Measurements from ENCODE around the gene MYLK. TPM values are rescaled to one million over a fixed set of nuclear protein-coding genes. Genes with fewer than 3 reads are reported as not detected.

Gene MYLK
- total and polyA plus RNA-seq, 4 donors: 17.1 to 158 (median 41.9) TPM

GRCh38 chr3:123682781-123683504, 201.2 kb downstream of the MYLK start:
- H3K9ac ChIP-seq (ENCODE audit: low read depth in 1 of 2, low read length in 2 of 2): no peak overlapping the region
- no peaks in the 10 kb centered on the region for H3K9me3 ChIP-seq (ENCODE audit: control insufficient read depth in 4 of 4, low read length in 3 of 4)
- no peak for DNase-seq (ENCODE audit: low spot score)
- H3K27me3 ChIP-seq (ENCODE audit: control insufficient read depth in 4 of 4, insufficient read depth in 4 of 4, low read length in 3 of 4): no peaks in the 10 kb centered on the region
- H3K36me3 ChIP-seq (ENCODE audit: control insufficient read depth in 4 of 4, insufficient read depth in 3 of 4, low read depth in 1 of 4, low read length in 3 of 4): peaks cover 0 to 57% (median 41%) of the 10 kb centered on the region in 4 donors
- no peaks in the 10 kb centered on the region for H3K4me1 ChIP-seq (ENCODE audit: control insufficient read depth in 4 of 4, insufficient read depth in 4 of 4, low read length in 3 of 4)
- H3K27ac ChIP-seq (ENCODE audit: low read depth in 1 of 2, low read length in 2 of 2): no peak overlapping the region
- no peak overlapping the region for H3K4me3 ChIP-seq (ENCODE audit: low read depth in 1 of 3, low read length in 3 of 3)
- TF ChIP-seq HNF4G (IDR thresholded peaks at IDR 0.05): no peak
- no peak for TF ChIP-seq ZBTB33 (IDR thresholded peaks at IDR 0.05)
- no peak for TF ChIP-seq TAF1 (conservative IDR thresholded peaks at IDR 0.05)
- no peak for TF ChIP-seq FOXA1 (IDR thresholded peaks at IDR 0.05)
- no peak for TF ChIP-seq CTCF (IDR thresholded peaks at IDR 0.05; ENCODE audit: low read depth, low read length, missing input control)
- no peak for TF ChIP-seq NR2F2 (IDR thresholded peaks at IDR 0.05)
- TF ChIP-seq FOXA2 (IDR thresholded peaks at IDR 0.05): no peak
- TF ChIP-seq YY1 (IDR thresholded peaks at IDR 0.05): no peak
- no peak for TF ChIP-seq ATF3 (IDR thresholded peaks at IDR 0.05)
- TF ChIP-seq JUND (IDR thresholded peaks at IDR 0.05): no peak
- TF ChIP-seq REST (IDR thresholded peaks at IDR 0.05): no peak
- 88% methylated on average over 10 of the region's 10 CpGs for WGBS

GRCh38 chr3:123682302-123682701, 201.8 kb downstream of the MYLK start:
- no peaks in the 10 kb centered on the region for H3K4me1 ChIP-seq (ENCODE audit: control insufficient read depth in 4 of 4, insufficient read depth in 4 of 4, low read length in 3 of 4)
- WGBS: 95% methylated on average over 6 of the region's 6 CpGs
- no peak for DNase-seq (ENCODE audit: low spot score)
- H3K36me3 ChIP-seq (ENCODE audit: control insufficient read depth in 4 of 4, insufficient read depth in 3 of 4, low read depth in 1 of 4, low read length in 3 of 4): peaks cover 0 to 59% (median 43%) of the 10 kb centered on the region in 4 donors
- TF ChIP-seq FOXA2 (IDR thresholded peaks at IDR 0.05) (no peak), GABPA (IDR thresholded peaks at IDR 0.05 in 1 of 2, conservative IDR thresholded peaks at IDR 0.05 in 1 of 2) (no peak), RAD21 (IDR thresholded peaks at IDR 0.05) (no peak), TAF1 (conservative IDR thresholded peaks at IDR 0.05) (no peak), YY1 (IDR thresholded peaks at IDR 0.05) (no peak), REST (IDR thresholded peaks at IDR 0.05) (no peak), SP1 (IDR thresholded peaks at IDR 0.05) (no peak), HNF4G (IDR thresholded peaks at IDR 0.05) (no peak), ATF3 (IDR thresholded peaks at IDR 0.05) (no peak), HNF4A (conservative IDR thresholded peaks at IDR 0.05) (no peak), NR2F2 (IDR thresholded peaks at IDR 0.05) (no peak), CTCF (IDR thresholded peaks at IDR 0.05; ENCODE audit: low read depth, low read length, missing input control) (no peak), RXRA (IDR thresholded peaks at IDR 0.05) (no peak)
- H3K27me3 ChIP-seq (ENCODE audit: control insufficient read depth in 4 of 4, insufficient read depth in 4 of 4, low read length in 3 of 4): no peaks in the 10 kb centered on the region
- no peak overlapping the region for H3K4me3 ChIP-seq (ENCODE audit: low read depth in 1 of 3, low read length in 3 of 3)
- no peak overlapping the region for H3K9ac ChIP-seq (ENCODE audit: low read depth in 1 of 2, low read length in 2 of 2)
- H3K9me3 ChIP-seq (ENCODE audit: control insufficient read depth in 4 of 4, low read length in 3 of 4): no peaks in the 10 kb centered on the region
- H3K27ac ChIP-seq (ENCODE audit: low read depth in 1 of 2, low read length in 2 of 2): no peak overlapping the region

Measured in liver (tissue), 9 donors.